ENCODE results near the gene RSPRY1.

DNA sequence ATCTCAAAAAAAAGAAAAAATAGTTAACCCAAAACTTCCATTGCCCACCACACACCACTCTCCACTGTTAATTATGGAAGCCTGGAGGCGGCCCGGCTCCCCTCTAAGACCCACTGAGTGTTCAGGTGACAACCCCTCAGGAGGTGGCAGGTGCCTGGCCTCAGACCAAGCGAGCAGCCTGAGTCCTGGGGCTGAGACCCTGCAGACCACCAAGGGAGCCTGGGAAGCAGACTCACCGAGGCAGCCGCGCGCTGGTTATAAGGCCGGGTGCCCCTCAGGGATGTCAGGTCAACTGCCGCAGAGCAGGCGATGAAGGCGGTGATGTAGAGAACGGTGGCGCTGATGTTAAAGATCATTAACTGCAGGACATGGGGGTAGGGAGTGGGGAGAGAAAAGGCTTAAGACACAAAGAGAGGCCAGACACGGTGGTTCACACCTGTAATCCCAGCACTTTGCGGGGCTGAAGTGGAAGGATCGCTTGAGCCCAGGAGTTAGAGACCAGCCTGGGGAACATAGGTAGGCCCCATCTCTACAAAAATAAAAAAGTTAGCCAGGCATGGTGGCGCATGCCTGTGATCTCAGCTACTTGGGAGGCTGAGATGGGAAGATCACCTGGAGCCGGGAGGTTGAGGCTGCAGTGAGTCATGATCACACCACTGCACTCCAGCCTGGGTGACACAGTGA lies 72.2 kb downstream of the RSPRY1 start:
- no peak for TF ChIP-seq POLR2A (IDR thresholded peaks at IDR 0.05; ENCODE audit: low read depth)
- TF ChIP-seq, protein P1, sequence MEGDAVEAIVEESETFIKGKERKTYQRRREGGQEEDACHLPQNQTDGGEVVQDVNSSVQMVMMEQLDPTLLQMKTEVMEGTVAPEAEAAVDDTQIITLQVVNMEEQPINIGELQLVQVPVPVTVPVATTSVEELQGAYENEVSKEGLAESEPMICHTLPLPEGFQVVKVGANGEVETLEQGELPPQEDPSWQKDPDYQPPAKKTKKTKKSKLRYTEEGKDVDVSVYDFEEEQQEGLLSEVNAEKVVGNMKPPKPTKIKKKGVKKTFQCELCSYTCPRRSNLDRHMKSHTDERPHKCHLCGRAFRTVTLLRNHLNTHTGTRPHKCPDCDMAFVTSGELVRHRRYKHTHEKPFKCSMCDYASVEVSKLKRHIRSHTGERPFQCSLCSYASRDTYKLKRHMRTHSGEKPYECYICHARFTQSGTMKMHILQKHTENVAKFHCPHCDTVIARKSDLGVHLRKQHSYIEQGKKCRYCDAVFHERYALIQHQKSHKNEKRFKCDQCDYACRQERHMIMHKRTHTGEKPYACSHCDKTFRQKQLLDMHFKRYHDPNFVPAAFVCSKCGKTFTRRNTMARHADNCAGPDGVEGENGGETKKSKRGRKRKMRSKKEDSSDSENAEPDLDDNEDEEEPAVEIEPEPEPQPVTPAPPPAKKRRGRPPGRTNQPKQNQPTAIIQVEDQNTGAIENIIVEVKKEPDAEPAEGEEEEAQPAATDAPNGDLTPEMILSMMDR (IDR thresholded peaks at IDR 0.05), result no peak
- no peak for TF ChIP-seq POLR2AphosphoS5 (IDR thresholded peaks at IDR 0.05)
- TF ChIP-seq EP300 (IDR thresholded peaks at IDR 0.05), result no peak

Measured in esophagus muscularis mucosa (tissue), 4 donors.